SK-N-MC (cell line): ENCODE measurements around the gene ACOXL.

Experiments
- DNase-seq: peaks from one replicate; pipeline ENCODE4 v3.0.0-alpha.2; 2011; ENCODE audit warnings: low read depth, low spot score
- H3K27ac ChIP-seq: fragments of 200-600 bp; sonication (generic); 2 replicates; pipeline ENCODE4 v1.5.1; 2016; ENCODE audit warnings: mixed run types
- H3K36me3 ChIP-seq: fragments of 200-600 bp; sonication (generic); 2 replicates; pipeline ENCODE4 v1.6.1; 2017; ENCODE audit warnings: antibody characterized with exemption, low read length, mixed read lengths; ENCODE audit not compliant: insufficient read depth
- H3K4me3 ChIP-seq: fragments of 200-600 bp; sonication (generic); 2 replicates; pipeline ENCODE4 v1.5.1; 2016
- H3K9ac ChIP-seq: fragments of 200-600 bp; sonication (generic); 2 replicates; pipeline ENCODE4 v1.8.0; 2017; ENCODE audit warnings: mixed run types, mixed read lengths; ENCODE audit not compliant: insufficient read length
- H3K9me3 ChIP-seq: fragments of 200-600 bp; sonication (generic); 2 replicates; pipeline ENCODE4 v1.6.1; 2017; ENCODE audit warnings: low read depth, mild to moderate bottlenecking, antibody characterized with exemption, low read length, moderate library complexity, mixed read lengths
- EZH2 ChIP-seq: fragments of 200-600 bp; sonication (generic); IDR thresholded peaks from one replicate; pipeline ENCODE4 v1.6.1; 2017; ENCODE audit warnings: antibody characterized with exemption
- FOXP2 ChIP-seq: optimal IDR thresholded peaks from 2 replicates; pipeline ENCODE3; 2011; ENCODE audit warnings: mild to moderate bottlenecking, moderate library complexity; ENCODE audit not compliant: insufficient read depth; ENCODE audit errors: extremely low read length, control extremely low read depth
- POLR2AphosphoS5 ChIP-seq: IDR thresholded peaks from 2 replicates; pipeline ENCODE4 v1.6.1; 2012; ENCODE audit warnings: mild to moderate bottlenecking, low read depth, low read length, borderline replicate concordance

ACOXL gene

GRCh38 chr2:110816404-110817365 lies 84.3 kb downstream of the ACOXL start:
- Histone ChIP-seq H3K9me3 (no peaks in the 10 kb centered on the region), H3K36me3 (no peaks in the 10 kb centered on the region), H3K4me3 (no peak overlapping the region), H3K27ac (no peak overlapping the region), H3K9ac (no peak overlapping the region)
- TF ChIP-seq FOXP2 (no peak), EZH2 (no peak), POLR2AphosphoS5 (no peak)
- DNase-seq, result no peak

DNA sequence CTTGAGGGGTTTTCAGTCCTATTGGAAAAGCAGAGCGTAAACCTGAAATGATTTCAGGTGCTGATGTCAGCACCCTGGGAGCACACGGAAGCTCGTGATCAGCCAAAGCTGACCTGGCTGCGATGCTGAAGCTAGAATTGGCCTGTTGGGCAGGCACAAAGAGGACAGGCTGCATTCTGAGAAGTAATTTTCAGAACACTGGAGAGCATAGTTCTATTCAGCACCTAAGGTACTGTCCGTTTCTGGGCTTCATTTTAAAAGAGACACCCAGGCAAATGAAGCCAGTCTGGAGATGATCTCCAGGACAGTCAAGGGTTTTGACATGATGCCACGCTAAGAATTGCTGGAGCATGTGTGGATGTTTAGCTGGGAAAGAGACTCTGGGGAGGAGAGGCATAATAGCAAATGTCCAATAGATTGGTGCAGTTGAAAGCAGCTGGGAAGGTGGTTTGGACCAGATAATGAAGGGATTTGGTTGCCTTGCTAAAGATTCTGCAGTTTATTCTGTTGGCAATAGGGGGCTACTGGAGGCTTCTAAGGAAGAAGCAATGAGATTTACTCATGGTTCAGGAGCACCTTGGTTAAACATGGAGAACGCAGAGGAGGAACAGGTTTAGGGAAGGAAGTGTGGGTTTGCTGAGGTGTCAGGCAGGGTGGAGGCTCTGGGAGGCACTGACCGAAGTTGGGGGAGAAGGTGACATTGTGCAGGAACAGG lies 86.6 kb downstream of the ACOXL start:
- no peaks in the 10 kb centered on the region for H3K36me3 ChIP-seq
- H3K4me3 ChIP-seq, result no peak overlapping the region
- H3K9ac ChIP-seq, result no peak overlapping the region
- H3K9me3 ChIP-seq, result no peaks in the 10 kb centered on the region
- no peak for TF ChIP-seq FOXP2
- TF ChIP-seq POLR2AphosphoS5, result no peak
- no peak for TF ChIP-seq EZH2
- no peak overlapping the region for H3K27ac ChIP-seq
- DNase-seq, result no peak

DNA sequence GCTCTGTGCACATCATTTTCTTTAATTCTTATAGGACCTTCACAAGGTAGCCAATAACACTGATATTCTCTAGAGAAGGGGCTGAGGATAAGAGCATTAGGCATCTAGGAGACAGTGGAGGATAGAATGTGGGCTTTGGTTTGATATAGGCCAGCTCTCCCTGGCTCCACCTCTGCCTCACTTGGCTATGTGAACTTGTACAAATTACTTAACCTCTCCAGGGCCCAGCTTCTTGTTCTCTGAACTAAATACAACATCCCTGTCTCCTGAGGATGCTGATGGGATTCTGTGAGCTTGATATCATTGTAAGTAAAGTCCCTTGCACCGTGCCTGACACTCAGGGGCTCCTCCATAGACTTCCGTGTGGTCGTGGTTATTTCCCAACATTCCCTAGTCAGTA lies 87.3 kb downstream of the ACOXL start:
- H3K9ac ChIP-seq, result no peak overlapping the region
- TF ChIP-seq FOXP2, result no peak
- no peak for TF ChIP-seq EZH2
- no peak for TF ChIP-seq POLR2AphosphoS5
- DNase-seq, result no peak
- no peak overlapping the region for H3K4me3 ChIP-seq
- H3K36me3 ChIP-seq, result no peaks in the 10 kb centered on the region
- no peaks in the 10 kb centered on the region for H3K9me3 ChIP-seq
- no peak overlapping the region for H3K27ac ChIP-seq

DNA sequence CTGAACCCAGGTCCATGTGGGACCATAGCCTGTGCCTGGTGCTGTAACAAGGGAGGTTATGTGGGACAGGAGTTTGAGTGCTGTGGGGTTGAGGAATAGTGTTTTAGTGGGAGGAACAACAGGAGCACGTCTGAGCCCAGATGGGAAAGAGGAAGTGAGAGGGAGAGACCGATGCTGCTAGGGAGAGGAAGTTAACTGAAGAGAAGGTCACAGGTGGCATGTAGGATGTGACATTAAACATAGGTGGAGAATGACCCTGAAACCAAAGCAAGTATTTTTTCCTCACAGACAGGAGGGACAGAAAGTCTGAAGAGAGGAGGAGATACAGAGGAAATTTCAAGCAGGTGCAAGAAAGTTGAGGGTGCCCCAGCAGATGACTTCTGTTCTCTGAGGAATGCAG lies 87.8 kb downstream of the ACOXL start:
- H3K9me3 ChIP-seq, result no peaks in the 10 kb centered on the region
- no peak overlapping the region for H3K4me3 ChIP-seq
- DNase-seq, result no peak
- H3K9ac ChIP-seq, result no peak overlapping the region
- TF ChIP-seq FOXP2, result no peak
- no peak for TF ChIP-seq POLR2AphosphoS5
- no peak for TF ChIP-seq EZH2
- H3K27ac ChIP-seq, result no peak overlapping the region
- no peaks in the 10 kb centered on the region for H3K36me3 ChIP-seq

- Histone ChIP-seq H3K36me3 (no peaks in the 10 kb centered on the region), H3K4me3 (no peak overlapping the region), H3K27ac (no peak overlapping the region), H3K9me3 (no peaks in the 10 kb centered on the region), H3K9ac (no peak overlapping the region)
- TF ChIP-seq FOXP2, result no peak
- TF ChIP-seq EZH2, result no peak
- TF ChIP-seq POLR2AphosphoS5, result no peak
- no peak for DNase-seq
These were observed 90.8 kb downstream of the ACOXL start for GRCh38 chr2:110823165-110823564.

DNA sequence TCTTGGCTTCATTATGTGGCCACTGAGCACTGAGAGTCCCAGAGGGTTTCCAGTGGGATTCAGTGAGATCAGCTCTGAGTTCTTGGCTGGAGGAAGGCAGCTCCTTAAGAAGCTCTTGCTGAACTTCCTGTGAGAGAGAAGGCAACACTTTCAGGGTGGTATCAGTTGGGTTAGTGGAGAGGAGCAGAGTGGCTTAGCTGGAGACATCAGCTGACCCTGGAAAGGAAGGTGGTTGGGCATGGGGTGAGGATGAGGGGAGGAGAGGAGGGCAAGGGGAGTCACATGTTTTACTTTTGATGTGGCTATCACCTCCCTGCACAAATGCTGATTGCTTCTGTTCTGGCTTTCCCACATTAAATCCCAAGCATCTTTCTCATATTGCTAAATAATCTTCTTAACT lies 95.1 kb downstream of the ACOXL start:
- Histone ChIP-seq H3K9me3 (no peaks in the 10 kb centered on the region), H3K4me3 (no peak overlapping the region), H3K9ac (no peak overlapping the region), H3K36me3 (no peaks in the 10 kb centered on the region), H3K27ac (no peak overlapping the region)
- no peak for TF ChIP-seq EZH2
- no peak for TF ChIP-seq POLR2AphosphoS5
- TF ChIP-seq FOXP2, result no peak
- DNase-seq, result no peak

GRCh38 chr2:110828330-110828729 lies 96.0 kb downstream of the ACOXL start:
- H3K27ac ChIP-seq, result no peak overlapping the region
- no peak overlapping the region for H3K4me3 ChIP-seq
- TF ChIP-seq EZH2 (no peak), FOXP2 (no peak), POLR2AphosphoS5 (no peak)
- no peaks in the 10 kb centered on the region for H3K9me3 ChIP-seq
- H3K9ac ChIP-seq, result no peak overlapping the region
- H3K36me3 ChIP-seq, result no peaks in the 10 kb centered on the region
- DNase-seq, result no peak

- no peak for DNase-seq
- H3K4me3 ChIP-seq, result no peak overlapping the region
- no peak overlapping the region for H3K9ac ChIP-seq
- no peak overlapping the region for H3K27ac ChIP-seq
- H3K9me3 ChIP-seq, result no peaks in the 10 kb centered on the region
- no peaks in the 10 kb centered on the region for H3K36me3 ChIP-seq
- TF ChIP-seq EZH2 (no peak), FOXP2 (no peak), POLR2AphosphoS5 (no peak)
These were observed 97.2 kb downstream of the ACOXL start for GRCh38 chr2:110829413-110830146.
